B cell (primary cell): ENCODE measurements around the gene PRLR.

Experiments used
- EZH2 ChIP-seq: IDR thresholded peaks from 2 replicates; pipeline ENCODE4 v1.6.1; 2012; ENCODE audit warnings: borderline replicate concordance, low read depth, mild to moderate bottlenecking, moderate library complexity, low read length; ENCODE audit not compliant: insufficient read depth, poor library complexity, severe bottlenecking
- TF ChIP-seq, protein P1 (sequence below): fragments of 200-600 bp; IDR thresholded peaks from one replicate; pipeline ENCODE4 v1.8.0; 2022; ENCODE audit warnings: antibody characterized with exemption, mild to moderate bottlenecking

- TF ChIP-seq, protein P1, sequence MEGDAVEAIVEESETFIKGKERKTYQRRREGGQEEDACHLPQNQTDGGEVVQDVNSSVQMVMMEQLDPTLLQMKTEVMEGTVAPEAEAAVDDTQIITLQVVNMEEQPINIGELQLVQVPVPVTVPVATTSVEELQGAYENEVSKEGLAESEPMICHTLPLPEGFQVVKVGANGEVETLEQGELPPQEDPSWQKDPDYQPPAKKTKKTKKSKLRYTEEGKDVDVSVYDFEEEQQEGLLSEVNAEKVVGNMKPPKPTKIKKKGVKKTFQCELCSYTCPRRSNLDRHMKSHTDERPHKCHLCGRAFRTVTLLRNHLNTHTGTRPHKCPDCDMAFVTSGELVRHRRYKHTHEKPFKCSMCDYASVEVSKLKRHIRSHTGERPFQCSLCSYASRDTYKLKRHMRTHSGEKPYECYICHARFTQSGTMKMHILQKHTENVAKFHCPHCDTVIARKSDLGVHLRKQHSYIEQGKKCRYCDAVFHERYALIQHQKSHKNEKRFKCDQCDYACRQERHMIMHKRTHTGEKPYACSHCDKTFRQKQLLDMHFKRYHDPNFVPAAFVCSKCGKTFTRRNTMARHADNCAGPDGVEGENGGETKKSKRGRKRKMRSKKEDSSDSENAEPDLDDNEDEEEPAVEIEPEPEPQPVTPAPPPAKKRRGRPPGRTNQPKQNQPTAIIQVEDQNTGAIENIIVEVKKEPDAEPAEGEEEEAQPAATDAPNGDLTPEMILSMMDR, result no peak
- TF ChIP-seq EZH2, result no peak
These were observed 47.3 kb downstream of the PRLR start for GRCh38 chr5:35182910-35183535.
